CMK (cell line): ENCODE data around the gene EPB41.
"Not testable (repeated sequence)": the region's sequence is repeated elsewhere in the genome, so short reads cannot be mapped to it uniquely, and the experiment has no call there.

Experiments used
- DNase-seq: peaks from one replicate; pipeline ENCODE4 v3.0.0-alpha.2; 2010; ENCODE audit warnings: low read depth

The EPB41 gene

GRCh38 chr1:29052100-29052499, 137.7 kb downstream of the EPB41 start:
- no peak for DNase-seq

GRCh38 chr1:29052941-29053340, 138.6 kb downstream of the EPB41 start:
- DNase-seq = no peak

- DNase-seq = no peak
Observed at GRCh38 chr1:29055160-29055559, 140.8 kb downstream of the EPB41 start.

GRCh38 chr1:29056256-29056655, 141.9 kb downstream of the EPB41 start:
- no peak for DNase-seq

- DNase-seq = no peak
Observed at GRCh38 chr1:29057700-29058099, 143.3 kb downstream of the EPB41 start.

GRCh38 chr1:29062157-29062942, 148.0 kb downstream of the EPB41 start:
- DNase-seq = no peak

GRCh38 chr1:29064064-29064463, 149.7 kb downstream of the EPB41 start:
- DNase-seq = no peak

- DNase-seq = no peak
Observed at GRCh38 chr1:29077155-29077554, 162.8 kb downstream of the EPB41 start.

- DNase-seq = not testable (repeated sequence)
Observed at GRCh38 chr1:29079916-29080629, 165.7 kb downstream of the EPB41 start.

GRCh38 chr1:29081201-29081600, 166.8 kb downstream of the EPB41 start:
- no peak for DNase-seq

- DNase-seq = no peak
Observed at GRCh38 chr1:29082519-29082918, 168.2 kb downstream of the EPB41 start.

GRCh38 chr1:29083317-29084195, 169.2 kb downstream of the EPB41 start:
- no peak for DNase-seq

- no peak for DNase-seq
Observed at GRCh38 chr1:29084196-29084521, 169.8 kb downstream of the EPB41 start.

GRCh38 chr1:29090937-29091618, 176.7 kb downstream of the EPB41 start:
- DNase-seq = no peak

- not testable (repeated sequence) for DNase-seq
Observed at GRCh38 chr1:29092704-29093103, 178.3 kb downstream of the EPB41 start.

GRCh38 chr1:29094433-29094832, 180.1 kb downstream of the EPB41 start:
- no peak for DNase-seq

GRCh38 chr1:29094954-29095353, 180.6 kb downstream of the EPB41 start:
- no peak for DNase-seq

GRCh38 chr1:29096231-29096886, 182.0 kb downstream of the EPB41 start:
- no peak for DNase-seq

- no peak for DNase-seq
Observed at GRCh38 chr1:29099286-29099685, 184.9 kb downstream of the EPB41 start.

GRCh38 chr1:29100487-29100886, 186.1 kb downstream of the EPB41 start:
- DNase-seq = no peak

GRCh38 chr1:29105822-29106221, 191.5 kb downstream of the EPB41 start:
- DNase-seq = no peak

GRCh38 chr1:29108041-29108440, 193.7 kb downstream of the EPB41 start:
- not testable (repeated sequence) for DNase-seq
